ENCODE results near the gene PGAP2.

DNA sequence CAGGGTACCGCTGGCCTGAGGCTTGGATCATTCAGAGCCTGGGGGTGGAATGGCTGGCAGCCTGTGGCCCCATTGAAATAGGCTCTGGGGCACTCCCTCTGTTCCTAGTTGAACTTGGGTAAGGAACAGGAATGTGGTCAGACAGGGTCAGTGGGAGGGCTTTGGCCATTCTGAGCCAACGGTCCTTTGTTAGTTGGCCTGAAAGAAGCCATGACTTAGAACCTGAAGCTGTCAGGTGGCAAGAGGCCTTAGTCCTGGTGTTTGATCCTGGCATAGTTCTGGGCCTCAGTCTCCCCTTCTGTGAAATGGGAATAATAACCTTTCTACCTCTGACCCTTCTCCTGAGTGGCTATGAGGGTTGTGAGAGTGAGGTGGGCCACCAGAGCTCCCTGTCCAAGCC lies 8.3 kb downstream of the PGAP2 start:
- TF ChIP-seq, protein P1, sequence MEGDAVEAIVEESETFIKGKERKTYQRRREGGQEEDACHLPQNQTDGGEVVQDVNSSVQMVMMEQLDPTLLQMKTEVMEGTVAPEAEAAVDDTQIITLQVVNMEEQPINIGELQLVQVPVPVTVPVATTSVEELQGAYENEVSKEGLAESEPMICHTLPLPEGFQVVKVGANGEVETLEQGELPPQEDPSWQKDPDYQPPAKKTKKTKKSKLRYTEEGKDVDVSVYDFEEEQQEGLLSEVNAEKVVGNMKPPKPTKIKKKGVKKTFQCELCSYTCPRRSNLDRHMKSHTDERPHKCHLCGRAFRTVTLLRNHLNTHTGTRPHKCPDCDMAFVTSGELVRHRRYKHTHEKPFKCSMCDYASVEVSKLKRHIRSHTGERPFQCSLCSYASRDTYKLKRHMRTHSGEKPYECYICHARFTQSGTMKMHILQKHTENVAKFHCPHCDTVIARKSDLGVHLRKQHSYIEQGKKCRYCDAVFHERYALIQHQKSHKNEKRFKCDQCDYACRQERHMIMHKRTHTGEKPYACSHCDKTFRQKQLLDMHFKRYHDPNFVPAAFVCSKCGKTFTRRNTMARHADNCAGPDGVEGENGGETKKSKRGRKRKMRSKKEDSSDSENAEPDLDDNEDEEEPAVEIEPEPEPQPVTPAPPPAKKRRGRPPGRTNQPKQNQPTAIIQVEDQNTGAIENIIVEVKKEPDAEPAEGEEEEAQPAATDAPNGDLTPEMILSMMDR (IDR thresholded peaks at IDR 0.05): no peak
- no peak for TF ChIP-seq POLR2AphosphoS5 (IDR thresholded peaks at IDR 0.05)
- no peak for TF ChIP-seq POLR2A (IDR thresholded peaks at IDR 0.05)
